Nephron (organoid): Measurements from ENCODE around the gene ANXA4.

ENCODE experiments used
- H3K27ac Mint-ChIP-seq, 3 experiments: 2 replicates each; pipeline ENCODE4 v1.8.0; 2020; ENCODE audit warnings: mixed read lengths in 3 of 3, mild to moderate bottlenecking in 2 of 3, moderate library complexity in 1 of 3
- H3K27me3 Mint-ChIP-seq: 2 replicates; pipeline ENCODE4 v1.8.0; 2021; ENCODE audit warnings: low read depth, mild to moderate bottlenecking, moderate library complexity, mixed read lengths
- H3K36me3 Mint-ChIP-seq: 2 replicates; pipeline ENCODE4 v1.8.0; 2020; ENCODE audit warnings: low read depth, mixed read lengths
- H3K4me1 Mint-ChIP-seq: 2 replicates; pipeline ENCODE4 v1.8.0; 2020; ENCODE audit warnings: mixed read lengths
- H3K4me3 Mint-ChIP-seq, 3 experiments: 2 replicates each; pipeline ENCODE4 v1.8.0; 2020; ENCODE audit warnings: mild to moderate bottlenecking in 3 of 3, mixed read lengths in 3 of 3, moderate library complexity in 2 of 3
- H3K9me3 Mint-ChIP-seq: 2 replicates; pipeline ENCODE4 v1.8.0; 2020; ENCODE audit warnings: mixed read lengths
- CTCF ChIP-seq, 3 experiments: fragments of 200-600 bp; sonication (generic); IDR thresholded peaks; one replicate each; pipeline ENCODE4 v1.5.0; 2021; ENCODE audit warnings: antibody characterized with exemption in 3 of 3; ENCODE audit not compliant: unreplicated experiment in 3 of 3

Gene ANXA4

GRCh38 chr2:69837533-69837932, 95.6 kb downstream of the ANXA4 start:
- Mint-ChIP-seq H3K9me3 (no peaks in the 10 kb centered on the region), H3K4me1 (peaks cover 17% of the 10 kb centered on the region), H3K36me3 (peaks cover 36% of the 10 kb centered on the region), H3K27me3 (no peaks in the 10 kb centered on the region), H3K27ac (no peak overlapping the region), H3K4me3 (no peak overlapping the region)
- TF ChIP-seq CTCF (IDR thresholded peaks at IDR 0.05; ENCODE audit: unreplicated experiment in 3 of 3), result no peak

- Mint-ChIP-seq H3K9me3 (no peaks in the 10 kb centered on the region), H3K36me3 (peaks cover 50% of the 10 kb centered on the region), H3K27me3 (no peaks in the 10 kb centered on the region), H3K27ac (no peak overlapping the region), H3K4me3 (no peak overlapping the region), H3K4me1 (no peaks in the 10 kb centered on the region)
- no peak for TF ChIP-seq CTCF (IDR thresholded peaks at IDR 0.05; ENCODE audit: unreplicated experiment in 3 of 3)
Observed at GRCh38 chr2:69843993-69844392, 102.1 kb downstream of the ANXA4 start.

- Mint-ChIP-seq H3K36me3 (peaks cover 49% of the 10 kb centered on the region), H3K4me3 (no peak overlapping the region), H3K4me1 (no peaks in the 10 kb centered on the region), H3K9me3 (no peaks in the 10 kb centered on the region), H3K27me3 (no peaks in the 10 kb centered on the region), H3K27ac (no peak overlapping the region)
- no peak for TF ChIP-seq CTCF (IDR thresholded peaks at IDR 0.05; ENCODE audit: unreplicated experiment in 3 of 3)
Observed at GRCh38 chr2:69844560-69844959, 102.6 kb downstream of the ANXA4 start.

GRCh38 chr2:69846182-69847067, 104.5 kb downstream of the ANXA4 start:
- no peak overlapping the region for H3K4me3 Mint-ChIP-seq
- H3K4me1 Mint-ChIP-seq, result no peaks in the 10 kb centered on the region
- H3K36me3 Mint-ChIP-seq, result peaks cover 47% of the 10 kb centered on the region
- H3K9me3 Mint-ChIP-seq, result no peaks in the 10 kb centered on the region
- no peak for TF ChIP-seq CTCF (IDR thresholded peaks at IDR 0.05; ENCODE audit: unreplicated experiment in 3 of 3)
- no peak overlapping the region for H3K27ac Mint-ChIP-seq
- no peaks in the 10 kb centered on the region for H3K27me3 Mint-ChIP-seq

- Mint-ChIP-seq H3K9me3 (no peaks in the 10 kb centered on the region), H3K36me3 (peaks cover 47% of the 10 kb centered on the region), H3K27ac (no peak overlapping the region), H3K27me3 (no peaks in the 10 kb centered on the region), H3K4me3 (no peak overlapping the region), H3K4me1 (no peaks in the 10 kb centered on the region)
- TF ChIP-seq CTCF (IDR thresholded peaks at IDR 0.05; ENCODE audit: unreplicated experiment in 3 of 3), result no peak
Observed at GRCh38 chr2:69847068-69847828, 105.3 kb downstream of the ANXA4 start.
